GM03348 (cell line): ENCODE data around the gene CSF1.
A peak's percentile ranks its signal among the peaks of the same experiment; 100 is the strongest.

Experiments used
- DNase-seq: peaks from one replicate; pipeline ENCODE4 v3.0.0; 2012; ENCODE audit warnings: low spot score

Gene CSF1

DNA sequence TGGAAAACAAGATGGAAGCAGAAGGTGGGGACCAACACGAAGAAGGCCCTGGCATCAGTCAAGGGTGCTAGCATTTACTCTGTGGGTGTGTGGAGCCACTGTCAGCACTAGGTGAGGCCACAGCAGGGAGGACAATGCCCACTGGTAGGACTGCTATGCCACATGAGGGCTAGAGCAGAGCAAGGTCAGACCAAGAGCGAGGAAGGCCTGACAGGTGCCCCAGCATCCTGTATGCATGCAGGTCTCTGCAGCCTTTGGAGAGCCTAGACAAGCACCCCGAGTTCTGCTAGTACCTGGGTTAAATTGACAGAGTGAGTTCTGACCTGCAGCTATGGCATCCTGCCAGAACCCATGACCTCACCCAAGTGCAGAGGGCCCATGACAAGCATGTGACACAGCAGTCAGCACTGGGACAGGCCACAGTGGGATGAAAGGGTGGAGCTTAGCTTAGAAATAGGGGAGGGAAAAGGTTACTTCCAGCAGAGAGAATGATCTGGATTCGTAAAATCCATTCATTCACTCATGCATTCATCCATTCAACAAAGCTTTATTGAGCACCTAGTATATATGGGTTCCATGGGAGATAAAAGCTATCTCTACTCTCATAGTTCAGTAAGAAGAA is 9.0 kb upstream of the CSF1 start:
- DNase-seq: no peak

DNA sequence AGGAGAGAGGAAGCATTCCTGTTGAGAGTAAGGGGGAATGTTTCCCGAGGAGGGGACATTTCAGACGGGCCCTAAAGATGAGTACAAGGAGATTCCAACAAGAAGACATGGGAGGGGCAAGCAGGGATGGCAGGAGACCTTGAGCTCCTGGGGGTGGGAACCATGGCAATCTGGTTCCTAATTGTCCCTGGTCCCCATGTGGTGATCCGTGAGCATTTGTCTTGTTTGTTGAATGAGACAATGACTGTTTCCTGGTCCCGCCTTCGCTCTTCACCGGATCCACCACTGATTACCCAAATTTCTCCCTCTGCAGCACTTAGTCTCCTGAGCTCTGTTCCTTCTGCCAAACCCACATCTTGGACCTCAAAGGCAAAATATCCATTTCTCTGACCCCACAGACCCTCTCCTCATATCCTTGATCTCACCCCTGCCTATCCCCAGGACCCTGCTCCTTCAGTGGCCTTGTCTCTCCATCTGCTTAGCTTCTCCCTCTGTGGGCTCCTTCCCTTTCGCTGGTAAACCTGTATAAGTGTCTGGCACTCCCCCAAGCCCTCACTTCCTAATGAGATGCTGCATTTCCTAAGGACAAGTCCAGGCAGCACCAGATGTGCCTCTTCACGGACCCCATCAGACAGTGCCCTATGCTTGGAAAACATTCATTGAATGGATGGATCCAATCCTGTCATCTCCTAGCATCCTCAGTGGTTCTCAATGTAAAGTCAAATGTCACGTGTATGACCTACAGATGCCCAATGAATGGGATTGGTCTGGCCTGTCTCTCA is 8.3 kb upstream of the CSF1 start:
- no peak for DNase-seq

DNA sequence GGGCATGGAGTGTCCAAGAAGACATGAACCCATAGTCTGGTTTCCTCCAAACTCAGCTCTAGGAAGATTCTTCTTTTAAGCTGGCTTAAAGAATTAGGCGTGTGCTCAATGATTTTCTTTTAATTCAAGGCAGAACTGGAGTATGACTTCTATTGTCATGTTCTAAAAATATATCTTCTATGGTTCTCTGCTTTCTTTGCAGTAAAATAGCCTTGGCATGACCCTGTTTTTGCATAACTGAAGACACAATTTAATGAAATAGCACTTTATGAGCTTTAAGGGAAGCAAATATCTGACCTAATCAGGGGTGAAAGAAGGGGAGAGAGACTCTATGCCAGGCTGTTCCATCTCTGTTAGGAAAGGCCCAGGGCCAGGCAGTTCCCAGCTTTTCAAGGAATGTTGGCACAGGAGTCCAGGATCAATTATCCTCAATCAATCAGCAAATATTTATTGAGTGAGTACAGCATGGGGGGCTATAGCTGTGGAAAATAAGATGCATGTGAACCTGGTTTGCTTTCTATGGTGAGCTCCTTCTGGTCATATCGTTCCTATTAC is 7.2 kb upstream of the CSF1 start:
- no peak for DNase-seq

DNA sequence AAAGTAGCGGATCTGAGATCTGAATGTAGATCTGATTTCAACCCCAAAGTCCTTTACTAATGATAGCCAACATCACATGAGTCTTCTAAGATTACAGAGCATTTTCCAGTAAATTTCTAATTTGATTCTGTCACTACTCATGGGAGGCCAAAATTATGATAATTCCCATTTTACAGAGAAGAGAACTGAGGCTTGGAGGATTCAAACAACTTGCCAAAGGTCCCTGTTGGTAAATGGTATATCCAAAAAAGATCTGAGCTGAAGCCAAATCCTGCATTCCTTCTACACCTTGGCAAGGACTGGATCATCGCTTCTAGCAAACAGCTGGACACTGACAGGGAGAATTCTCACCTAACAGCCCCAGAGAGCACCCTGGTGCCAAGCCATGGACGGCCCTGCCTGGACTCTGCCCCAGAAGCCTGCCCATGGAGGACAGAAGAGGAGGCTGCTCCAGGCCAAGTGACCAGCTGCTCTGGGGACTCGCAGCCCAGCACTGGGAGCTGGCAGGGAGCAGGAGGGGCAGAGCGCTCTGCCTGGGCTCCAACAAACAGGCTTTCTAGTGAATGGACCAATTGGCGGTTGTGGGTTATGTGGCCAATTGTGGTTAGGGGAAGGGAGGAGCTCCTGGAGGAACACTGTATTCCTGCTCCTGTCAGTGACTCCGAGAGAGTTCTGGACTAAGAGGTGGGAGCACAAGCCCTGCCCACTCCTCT is 6.4 kb upstream of the CSF1 start:
- DNase-seq: peak; percentile 42

DNA sequence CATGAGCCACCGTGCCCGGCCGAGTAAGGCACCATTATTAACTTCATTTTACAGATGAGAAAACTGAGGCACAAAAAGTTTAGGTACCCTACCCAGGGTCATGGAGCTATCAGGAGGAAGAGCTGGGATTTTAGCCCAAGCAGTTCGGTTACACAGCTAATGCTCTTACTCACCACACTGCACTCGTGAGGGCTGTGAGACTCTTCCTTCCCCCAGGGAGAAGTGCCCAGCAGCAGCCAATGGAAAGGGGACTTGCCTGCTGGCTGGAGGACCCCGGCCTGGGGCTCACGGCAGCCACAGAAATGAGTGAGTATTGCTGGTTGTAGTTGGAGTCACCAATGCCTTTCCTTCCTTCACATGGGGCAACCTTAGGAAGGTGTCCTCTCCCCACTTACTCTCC is 5.2 kb upstream of the CSF1 start:
- DNase-seq: no peak

DNA sequence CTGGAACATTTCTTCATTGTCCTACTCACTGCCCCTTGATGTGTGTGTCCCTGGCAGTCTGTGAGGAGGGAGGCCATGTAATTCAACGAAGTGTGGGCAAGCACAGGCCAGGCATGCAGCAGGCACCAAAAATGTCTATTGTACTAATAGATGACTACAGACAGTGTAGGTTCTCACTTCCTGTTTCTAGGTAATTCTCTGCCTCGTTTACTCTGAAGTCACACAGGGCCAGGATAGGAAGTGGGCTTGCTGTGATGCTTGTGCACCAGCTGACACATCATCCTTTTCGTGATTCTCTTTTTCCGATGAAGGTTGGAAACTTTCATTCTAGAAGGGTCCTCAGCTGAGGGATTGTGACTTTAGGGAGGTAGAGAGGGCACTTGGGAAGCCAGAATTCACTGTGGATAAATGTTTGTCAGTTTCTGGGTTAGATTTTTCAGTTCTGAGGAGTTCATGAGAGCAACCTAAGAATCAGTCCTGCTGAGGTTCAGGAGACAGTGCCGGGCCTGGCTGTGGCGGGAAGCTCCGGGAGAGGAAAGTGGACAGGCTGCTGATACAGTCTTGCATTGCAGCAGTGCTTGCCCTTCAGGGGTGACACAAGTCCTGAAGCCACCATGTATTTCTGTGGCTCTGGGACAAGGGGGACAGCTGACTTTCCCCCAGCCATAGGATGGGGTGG is 4.3 kb upstream of the CSF1 start:
- no peak for DNase-seq

DNA sequence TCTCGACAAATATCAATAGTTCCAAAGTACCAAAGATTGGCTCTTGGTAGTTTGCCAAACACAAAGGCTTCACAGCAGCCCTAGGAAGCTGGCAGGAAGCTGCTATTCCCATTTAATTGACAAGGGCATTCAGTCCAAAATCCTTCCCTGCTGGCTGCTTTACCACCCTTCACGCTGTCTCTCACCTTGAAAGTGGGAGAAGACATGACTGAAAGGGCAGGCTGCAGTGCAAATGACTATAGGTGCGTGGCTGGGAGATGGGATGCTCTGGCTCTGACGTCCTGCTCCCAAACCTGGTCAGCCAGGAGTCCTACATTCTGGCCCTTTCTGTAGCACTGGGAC is 3.8 kb upstream of the CSF1 start:
- no peak for DNase-seq

DNA sequence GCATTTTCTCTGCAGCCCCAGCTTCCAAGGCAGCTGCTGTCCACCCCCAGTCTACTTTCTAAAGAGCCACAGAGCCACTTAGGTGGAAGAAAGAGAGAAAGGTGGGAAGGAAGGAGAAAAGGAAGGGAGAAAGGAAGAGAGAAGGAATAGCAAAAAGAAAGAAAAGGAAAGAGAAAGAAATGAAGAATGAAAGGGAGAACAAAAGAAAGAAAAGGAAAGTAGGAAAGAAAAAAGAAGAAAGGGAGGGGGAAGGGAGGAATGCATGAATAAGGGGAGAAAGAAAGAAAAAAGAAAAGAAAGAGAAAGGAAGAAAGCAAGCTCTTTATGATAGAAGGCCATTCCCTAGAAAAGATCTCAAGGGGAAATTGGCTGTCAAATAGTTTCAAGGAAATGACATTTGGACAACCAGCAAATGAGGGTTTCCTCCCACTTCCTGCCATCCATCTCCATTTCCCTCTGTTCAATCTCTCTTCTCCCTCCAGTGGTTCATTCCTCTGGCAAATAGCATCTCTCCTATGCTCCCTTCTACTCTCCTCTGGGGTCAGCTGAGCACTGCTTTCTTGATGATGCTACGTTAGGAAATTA is 3.4 kb upstream of the CSF1 start:
- DNase-seq: no peak

DNA sequence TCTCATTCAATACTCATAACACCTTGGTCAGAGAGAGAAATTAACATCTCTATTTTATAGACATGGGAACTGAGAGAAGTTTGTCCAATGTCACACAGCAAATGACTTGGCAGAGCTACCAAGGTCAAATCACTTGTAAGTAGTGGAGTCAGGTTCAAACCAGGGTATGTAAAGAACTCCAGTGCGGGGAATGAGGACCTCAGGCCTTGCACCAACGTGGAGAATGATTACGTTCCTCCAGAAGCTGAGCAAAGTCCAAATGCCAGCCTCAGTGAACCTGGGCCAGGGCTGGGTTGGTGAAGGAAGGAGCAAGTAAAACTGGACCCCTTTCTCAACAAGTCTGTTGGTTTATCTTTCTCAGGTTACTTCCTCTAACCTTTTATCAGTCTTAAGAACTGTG is 1.8 kb upstream of the CSF1 start:
- DNase-seq: no peak

DNA sequence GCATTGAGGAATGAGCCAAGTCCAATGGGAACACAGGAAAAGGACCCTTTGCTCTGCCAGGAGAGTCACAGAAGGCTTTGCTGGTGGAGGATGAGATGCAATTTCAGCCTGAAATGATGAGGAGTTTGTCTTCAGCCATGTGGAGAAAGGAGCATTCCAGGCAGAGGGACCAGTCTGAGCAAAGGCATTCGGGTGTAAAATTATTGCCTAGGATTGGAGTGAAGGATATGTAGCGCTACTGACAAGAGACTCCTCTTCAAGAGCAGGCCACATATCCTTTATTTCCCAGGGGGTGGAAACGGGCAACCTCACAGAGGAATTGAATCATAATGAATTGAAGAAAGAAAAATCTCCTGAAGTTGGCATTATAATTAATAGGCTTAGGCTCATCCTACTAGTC is 1.1 kb upstream of the CSF1 start:
- no peak for DNase-seq

DNA sequence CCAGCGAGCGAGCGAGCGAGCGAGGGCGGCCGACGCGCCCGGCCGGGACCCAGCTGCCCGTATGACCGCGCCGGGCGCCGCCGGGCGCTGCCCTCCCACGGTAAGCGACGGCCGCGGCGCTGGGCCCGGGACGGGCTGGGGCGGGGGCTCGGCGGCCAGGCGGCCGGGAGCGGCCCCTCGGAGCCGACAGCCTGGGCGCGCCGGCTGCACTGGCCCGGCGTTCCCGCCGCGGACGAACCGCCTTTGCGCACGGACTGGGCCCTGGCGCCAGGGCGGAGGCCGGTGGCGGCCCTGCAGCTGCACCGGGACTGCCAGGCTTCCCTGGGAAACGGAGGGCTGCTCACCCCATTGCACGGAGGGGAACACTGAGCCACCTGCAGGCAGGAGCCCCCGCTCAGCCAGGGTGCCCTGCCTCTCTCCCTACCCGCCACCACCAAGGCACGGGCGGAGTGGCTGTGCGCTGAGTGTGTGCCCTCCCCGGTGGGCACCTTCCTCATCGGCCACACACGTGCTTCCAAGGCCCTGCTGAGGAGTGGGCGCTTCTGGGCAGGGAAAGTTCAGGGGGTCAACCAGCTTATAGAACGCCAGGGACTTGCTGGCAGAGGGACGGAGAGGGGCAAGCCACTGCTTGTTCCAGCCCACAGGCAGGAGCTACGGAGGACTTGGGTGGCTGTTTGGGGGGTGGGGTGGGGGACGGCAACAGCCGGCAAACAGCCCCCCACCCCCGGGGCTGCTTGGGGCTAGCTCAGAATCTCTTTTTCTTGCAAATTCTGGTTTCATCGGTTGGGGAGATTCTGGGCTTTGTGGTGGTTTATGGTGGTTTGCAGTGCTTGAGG is 532 bp downstream of the CSF1 start:
- DNase-seq: peak; percentile 58

DNA sequence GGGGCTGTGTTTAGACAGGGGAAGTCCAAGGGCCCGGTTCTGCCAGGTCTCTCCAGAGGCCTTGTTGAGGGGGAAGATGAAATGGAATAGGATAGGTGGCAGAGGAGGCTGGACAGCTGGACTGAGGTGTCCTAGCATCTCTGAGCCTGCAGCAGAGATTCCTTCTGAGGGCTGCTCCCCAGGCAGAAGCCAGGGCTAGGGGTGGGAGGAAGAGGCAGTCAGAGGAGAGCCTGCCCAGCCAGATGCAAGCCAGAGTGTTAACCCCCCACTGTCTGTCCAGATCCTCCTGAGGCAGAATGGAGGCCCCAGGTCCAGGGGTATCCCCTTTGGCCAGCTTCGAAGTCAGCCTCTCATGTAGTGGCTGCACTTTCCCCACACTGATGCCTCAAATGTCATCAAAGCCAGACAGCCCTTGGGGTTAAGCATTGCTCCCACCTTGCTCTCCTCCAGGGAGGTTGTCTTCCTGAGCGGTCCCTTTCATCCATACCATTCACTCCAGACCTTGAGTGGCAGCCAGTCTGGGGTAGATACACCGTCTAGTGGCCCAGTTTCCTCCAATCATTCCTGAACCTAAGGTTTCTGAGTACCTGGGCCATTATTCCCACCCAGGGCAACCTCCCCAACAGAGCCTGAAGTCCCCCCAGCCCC is 1.7 kb downstream of the CSF1 start:
- DNase-seq: peak; percentile 73

DNA sequence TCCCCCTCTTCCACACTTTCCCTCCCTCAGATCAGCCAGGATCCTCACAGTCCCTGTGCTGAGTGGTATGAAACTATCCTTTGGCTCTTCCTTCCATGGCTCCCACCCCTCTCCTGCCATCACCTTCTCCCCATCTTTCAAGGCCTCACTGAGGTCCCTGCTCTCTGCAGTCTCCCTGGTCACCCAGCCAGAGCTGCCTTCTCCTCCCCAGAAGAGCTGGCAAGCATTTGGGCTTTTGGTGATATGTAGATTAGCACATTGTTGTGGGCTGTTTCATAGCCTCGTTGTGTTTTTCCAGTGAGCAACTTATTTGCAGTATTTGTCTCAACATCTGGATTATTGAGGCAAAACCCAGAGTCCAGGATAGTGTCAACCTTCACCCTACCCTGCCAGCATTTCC is 2.2 kb downstream of the CSF1 start:
- DNase-seq: peak; percentile 76

DNA sequence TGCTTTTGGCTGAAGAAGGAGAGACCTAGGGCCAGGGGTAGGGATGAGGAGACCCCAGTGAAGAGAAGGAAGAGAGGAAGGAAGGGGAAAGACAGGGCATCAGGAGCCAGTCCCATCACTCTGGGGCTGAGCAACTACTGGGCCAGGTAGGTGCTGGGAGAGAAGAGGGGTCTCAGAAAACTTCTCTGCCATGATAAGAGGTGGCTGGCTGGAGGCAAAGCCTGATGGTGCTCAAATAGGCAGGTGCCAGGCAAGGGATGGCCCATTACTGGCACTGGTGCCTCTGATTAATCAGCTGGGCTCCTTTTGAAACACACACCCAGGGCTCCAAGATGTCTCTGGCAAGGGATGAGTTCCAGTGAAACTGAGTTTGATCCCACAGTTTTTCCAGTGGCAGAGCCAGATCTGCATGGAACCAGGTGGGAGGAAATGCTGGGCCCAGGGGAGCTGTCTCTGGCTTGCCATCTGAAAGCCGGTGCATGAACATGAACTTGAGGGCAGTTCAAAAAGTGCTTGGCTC is 2.8 kb downstream of the CSF1 start:
- DNase-seq: no peak

DNA sequence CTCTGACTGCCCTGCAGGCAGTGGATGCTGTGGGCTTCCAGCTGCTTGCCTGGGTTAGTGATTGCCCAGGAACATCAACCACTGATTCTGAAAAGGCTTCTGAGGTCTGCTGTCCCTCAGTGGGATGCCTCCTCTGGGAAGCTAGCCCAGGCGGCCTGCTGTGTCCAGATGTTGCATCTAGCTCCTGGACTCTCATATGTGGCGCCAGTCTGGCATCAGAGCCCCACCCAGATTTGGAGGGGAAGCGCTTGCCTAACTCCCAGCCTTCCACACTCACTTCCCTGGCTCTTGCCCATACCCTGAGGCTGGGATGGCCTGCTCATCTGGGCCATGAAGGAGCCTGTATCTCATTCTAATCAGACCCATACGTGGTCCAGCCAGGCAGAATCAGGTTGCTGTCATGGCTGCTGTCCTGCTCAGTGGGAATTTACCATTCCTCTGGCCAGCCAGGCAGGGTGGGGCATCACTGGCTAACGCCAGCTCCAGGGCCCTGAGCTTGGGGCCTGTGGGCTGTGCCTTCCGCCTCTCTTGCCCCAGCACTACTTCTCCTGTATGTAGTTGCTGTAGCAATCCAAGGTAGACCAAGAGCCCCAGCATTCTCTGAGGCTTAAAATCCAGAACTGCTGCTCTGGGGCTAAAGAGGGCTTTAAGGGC is 4.1 kb downstream of the CSF1 start:
- peak; percentile 88 for DNase-seq

DNA sequence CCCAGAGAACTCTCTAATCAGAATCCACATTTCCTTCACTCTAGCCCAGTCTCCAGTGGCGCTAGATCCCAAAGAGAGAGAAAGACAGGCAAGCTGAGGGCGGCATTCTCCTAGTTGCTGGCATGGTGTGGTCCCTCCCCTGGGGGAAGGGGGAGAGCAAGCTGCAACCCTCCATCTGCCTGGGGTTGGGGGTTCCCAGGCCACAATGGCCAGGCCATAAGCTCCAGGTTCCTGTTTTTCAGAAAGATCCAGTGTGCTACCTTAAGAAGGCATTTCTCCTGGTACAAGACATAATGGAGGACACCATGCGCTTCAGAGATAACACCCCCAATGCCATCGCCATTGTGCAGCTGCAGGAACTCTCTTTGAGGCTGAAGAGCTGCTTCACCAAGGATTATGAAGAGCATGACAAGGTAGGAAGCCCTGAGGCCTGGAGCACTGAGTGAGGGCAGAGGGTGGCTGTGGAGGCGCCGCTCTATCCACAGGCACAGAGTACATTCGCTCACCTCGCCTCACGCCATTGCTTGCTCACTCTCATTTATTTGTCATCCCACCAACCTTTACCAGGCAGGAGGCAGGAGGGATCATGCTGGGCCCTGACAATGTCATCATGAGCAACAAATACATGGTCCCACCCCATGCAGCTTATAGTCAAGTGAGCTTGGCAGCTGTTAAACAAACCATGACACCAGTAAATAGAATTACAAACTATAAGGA is 6.6 kb downstream of the CSF1 start:
- no peak for DNase-seq

DNA sequence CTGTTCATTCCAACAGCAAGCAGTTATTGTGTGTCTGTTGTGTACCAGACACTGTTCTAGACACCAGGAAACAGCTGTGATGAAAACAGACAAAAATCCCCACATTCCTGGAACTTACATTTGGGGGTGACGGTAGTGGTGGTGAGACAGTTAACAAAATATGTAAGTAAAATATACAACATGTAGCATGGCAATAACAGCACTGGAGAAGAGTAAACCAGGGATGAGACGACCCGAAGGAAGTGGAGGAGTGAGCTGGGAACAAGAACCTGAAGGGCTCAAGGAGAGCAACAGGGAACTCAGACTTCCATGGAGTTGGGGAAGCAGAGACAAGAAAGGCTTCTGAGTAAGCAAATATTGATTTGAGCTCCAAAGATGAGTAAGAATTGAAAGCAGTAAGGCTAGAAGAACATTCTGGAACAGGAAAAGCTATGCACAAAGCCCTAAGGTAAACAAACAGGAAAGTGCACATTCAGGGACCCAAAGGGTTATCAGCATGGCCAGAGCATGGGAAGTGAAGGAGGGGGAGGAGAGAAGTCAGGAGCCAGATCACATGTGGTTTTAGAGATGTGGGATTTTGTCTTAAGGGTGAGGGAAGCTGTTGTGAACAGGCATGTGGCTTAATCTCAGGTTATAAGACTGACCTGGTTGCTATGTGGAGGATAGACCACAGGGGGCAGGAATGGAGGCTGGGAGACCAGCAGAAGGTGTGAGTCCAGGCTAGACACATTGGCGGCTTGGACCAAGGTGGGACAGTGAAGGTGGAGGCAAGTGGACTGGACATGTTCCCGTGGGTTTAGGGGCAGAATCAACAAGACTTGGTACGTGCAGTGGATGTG is 7.3 kb downstream of the CSF1 start:
- DNase-seq: no peak

DNA sequence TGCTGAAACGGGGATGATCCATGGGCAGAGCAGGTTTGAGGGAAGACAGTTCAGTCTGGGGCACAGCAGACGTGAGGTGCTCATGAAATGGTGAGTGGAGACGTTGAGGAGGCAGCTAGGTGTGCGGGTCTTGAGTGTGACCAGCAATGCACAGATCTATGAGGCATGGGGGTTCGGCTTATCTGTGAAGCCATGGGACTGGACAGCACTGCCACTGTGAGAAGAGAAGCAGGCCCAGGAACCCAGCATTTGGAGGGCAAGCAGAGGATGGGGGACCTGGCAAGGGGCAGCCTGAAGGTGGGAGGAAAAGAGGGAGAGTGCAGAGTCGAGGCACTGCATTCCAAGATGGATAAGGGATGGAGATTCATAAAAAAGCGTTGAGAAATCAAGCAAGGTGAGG is 8.0 kb downstream of the CSF1 start:
- no peak for DNase-seq
